Memory B cell (primary cell): ENCODE results near the gene WIPF3.
"Not testable (repeated sequence)": the region's sequence is repeated elsewhere in the genome, so short reads cannot be mapped to it uniquely, and the experiment has no call there.

Source experiments
- ATAC-seq: fragments of 150-1000 bp; cut with Tn5 transposase; 2 replicates; pipeline ENCODE4 v1.10.0; 2021; ENCODE audit warnings: low read depth, mild to moderate bottlenecking, moderate library complexity
- DNase-seq, 2 donors: peaks; one replicate each; pipeline ENCODE4 v3.0.0; 2022; ENCODE audit warnings: low spot score in 2 of 2
- H3K27ac Mint-ChIP-seq: one replicate; pipeline ENCODE4 v1.8.0; 2022; ENCODE audit warnings: mild to moderate bottlenecking, moderate library complexity, mixed read lengths
- H3K27me3 Mint-ChIP-seq: one replicate; pipeline ENCODE4 v1.8.0; 2022; ENCODE audit warnings: mixed read lengths
- H3K36me3 Mint-ChIP-seq: one replicate; pipeline ENCODE4 v1.8.0; 2022; ENCODE audit warnings: mild to moderate bottlenecking, mixed read lengths
- H3K4me1 Mint-ChIP-seq: one replicate; pipeline ENCODE4 v1.8.0; 2022; ENCODE audit warnings: mixed read lengths
- H3K4me3 Mint-ChIP-seq: one replicate; pipeline ENCODE4 v1.8.0; 2022; ENCODE audit warnings: mild to moderate bottlenecking, moderate library complexity, mixed read lengths
- H3K9me3 Mint-ChIP-seq: one replicate; pipeline ENCODE4 v1.8.0; 2022; ENCODE audit warnings: mixed read lengths

Gene WIPF3

GRCh38 chr7:29884399-29885272 is 78.3 kb downstream of the WIPF3 start:
- Mint-ChIP-seq H3K4me1 (no peaks in the 10 kb centered on the region), H3K27me3 (peaks cover 9% of the 10 kb centered on the region), H3K9me3 (no peaks in the 10 kb centered on the region), H3K27ac (no peak overlapping the region), H3K4me3 (peak overlapping the region; percentile 62), H3K36me3 (no peaks in the 10 kb centered on the region)
- ATAC-seq (peak; percentile 66), DNase-seq (no peak)

DNA sequence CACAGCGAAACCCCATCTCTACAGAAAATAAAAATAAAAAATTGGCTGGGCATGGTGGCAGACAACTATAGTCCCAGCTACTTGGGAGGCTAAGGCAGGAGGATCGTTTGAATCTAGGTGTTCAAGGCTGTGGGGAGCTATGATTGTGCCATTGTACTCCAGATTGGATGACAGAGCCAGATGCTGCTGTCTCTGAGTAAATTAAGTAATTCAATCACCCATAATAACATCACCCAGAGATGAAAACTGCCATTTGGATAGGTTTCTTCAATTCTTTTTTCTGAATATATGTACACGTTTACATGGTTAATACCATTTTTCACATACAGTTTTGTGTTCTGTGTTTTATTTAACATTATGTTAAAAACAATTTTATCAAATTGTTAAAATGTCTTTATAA is 79.3 kb downstream of the WIPF3 start:
- no peaks in the 10 kb centered on the region for H3K4me1 Mint-ChIP-seq
- ATAC-seq (no peak), DNase-seq (no peak)
- no peak overlapping the region for H3K27ac Mint-ChIP-seq
- H3K27me3 Mint-ChIP-seq: peaks cover 9% of the 10 kb centered on the region
- H3K4me3 Mint-ChIP-seq: no peak overlapping the region
- no peaks in the 10 kb centered on the region for H3K9me3 Mint-ChIP-seq
- no peaks in the 10 kb centered on the region for H3K36me3 Mint-ChIP-seq

DNA sequence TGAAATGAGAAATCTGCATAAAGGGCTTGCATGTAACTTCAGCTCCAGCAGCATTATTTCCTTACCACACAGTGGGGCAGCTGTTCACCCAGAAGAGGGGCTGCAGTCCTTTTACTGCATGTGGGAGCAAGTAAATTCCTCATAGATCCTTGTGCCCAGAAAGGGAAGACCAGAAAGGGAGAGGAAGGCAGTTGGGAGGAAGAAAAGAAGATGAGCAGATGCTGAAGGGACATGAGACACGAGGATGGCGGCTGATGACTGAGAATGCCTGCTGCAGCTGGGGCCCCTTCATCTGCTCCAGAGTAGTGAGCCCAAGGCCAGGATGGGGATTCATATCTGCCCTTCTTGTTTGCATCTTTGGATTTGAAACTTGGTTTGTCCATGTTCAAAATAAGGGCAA is 80.5 kb downstream of the WIPF3 start:
- Mint-ChIP-seq H3K9me3 (no peaks in the 10 kb centered on the region), H3K27me3 (peaks cover 12% of the 10 kb centered on the region)
- no peak for DNase-seq

DNA sequence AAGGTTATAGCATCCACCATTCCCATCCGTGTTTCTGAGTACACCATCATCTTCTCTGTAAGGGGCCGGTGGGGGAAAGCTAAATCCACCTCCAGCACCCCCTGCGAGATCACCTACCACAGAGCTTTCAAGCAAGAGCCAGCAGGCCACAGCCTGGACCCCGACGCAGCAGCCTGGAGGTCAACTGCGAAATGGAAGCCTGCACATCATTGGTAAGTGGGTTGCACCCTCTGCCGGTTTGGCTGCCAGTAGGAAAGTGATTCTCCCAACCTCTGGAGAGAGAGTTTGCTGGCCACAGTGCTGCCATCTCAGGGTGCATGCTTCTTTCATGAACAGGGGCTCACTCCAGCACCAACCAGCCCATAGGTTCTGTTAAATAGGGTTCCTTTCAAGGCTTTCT is 81.7 kb downstream of the WIPF3 start:
- H3K4me3 Mint-ChIP-seq: no peak overlapping the region
- H3K27ac Mint-ChIP-seq: no peak overlapping the region
- H3K27me3 Mint-ChIP-seq: peaks cover 9% of the 10 kb centered on the region
- H3K36me3 Mint-ChIP-seq: no peaks in the 10 kb centered on the region
- no peaks in the 10 kb centered on the region for H3K4me1 Mint-ChIP-seq
- no peaks in the 10 kb centered on the region for H3K9me3 Mint-ChIP-seq
- DNase-seq (no peak), ATAC-seq (no peak)

More for the DNA sequence above, 80.5 kb downstream of the WIPF3 start:
- Mint-ChIP-seq H3K36me3 (no peaks in the 10 kb centered on the region), H3K27ac (no peak overlapping the region), H3K4me3 (no peak overlapping the region), H3K4me1 (no peaks in the 10 kb centered on the region)
- ATAC-seq: no peak

DNA sequence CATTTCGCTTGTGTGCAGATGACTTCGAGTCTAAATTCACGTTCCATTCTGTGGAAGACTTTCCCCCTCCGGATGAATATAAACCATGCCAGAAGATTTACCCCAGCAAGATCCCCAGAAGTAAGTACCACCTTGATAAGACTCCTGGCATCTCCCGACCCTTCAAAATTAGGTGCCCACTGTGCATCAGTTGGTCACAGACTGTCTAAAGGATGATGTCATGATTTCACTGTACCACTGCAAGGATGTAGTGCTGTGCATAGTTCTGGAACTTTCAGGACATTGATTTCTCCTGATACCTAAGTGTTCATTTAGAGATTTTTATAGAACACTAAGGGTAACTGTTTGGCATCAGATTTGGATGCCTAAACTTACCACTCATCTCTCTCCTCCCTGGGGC is 83.0 kb downstream of the WIPF3 start:
- no peak overlapping the region for H3K4me3 Mint-ChIP-seq
- no peak for ATAC-seq
- no peaks in the 10 kb centered on the region for H3K9me3 Mint-ChIP-seq

GRCh38 chr7:29890251-29890650 is 83.9 kb downstream of the WIPF3 start:
- DNase-seq: no peak
- no peak for ATAC-seq
- no peaks in the 10 kb centered on the region for H3K36me3 Mint-ChIP-seq
- H3K4me3 Mint-ChIP-seq: no peak overlapping the region
- no peaks in the 10 kb centered on the region for H3K4me1 Mint-ChIP-seq
- H3K27ac Mint-ChIP-seq: no peak overlapping the region
- H3K9me3 Mint-ChIP-seq: no peaks in the 10 kb centered on the region
- peaks cover 4% of the 10 kb centered on the region for H3K27me3 Mint-ChIP-seq

More for the DNA sequence above, 83.0 kb downstream of the WIPF3 start:
- Mint-ChIP-seq H3K27me3 (peaks cover 6% of the 10 kb centered on the region), H3K4me1 (no peaks in the 10 kb centered on the region), H3K27ac (no peak overlapping the region), H3K36me3 (no peaks in the 10 kb centered on the region)
- no peak for DNase-seq

- H3K4me1 Mint-ChIP-seq, H3K36me3 Mint-ChIP-seq, H3K27ac Mint-ChIP-seq, H3K9me3 Mint-ChIP-seq, ATAC-seq, H3K27me3 Mint-ChIP-seq, DNase-seq, H3K4me3 Mint-ChIP-seq: not testable (repeated sequence)
Measured at GRCh38 chr7:29890786-29891185, 84.5 kb downstream of the WIPF3 start.

DNA sequence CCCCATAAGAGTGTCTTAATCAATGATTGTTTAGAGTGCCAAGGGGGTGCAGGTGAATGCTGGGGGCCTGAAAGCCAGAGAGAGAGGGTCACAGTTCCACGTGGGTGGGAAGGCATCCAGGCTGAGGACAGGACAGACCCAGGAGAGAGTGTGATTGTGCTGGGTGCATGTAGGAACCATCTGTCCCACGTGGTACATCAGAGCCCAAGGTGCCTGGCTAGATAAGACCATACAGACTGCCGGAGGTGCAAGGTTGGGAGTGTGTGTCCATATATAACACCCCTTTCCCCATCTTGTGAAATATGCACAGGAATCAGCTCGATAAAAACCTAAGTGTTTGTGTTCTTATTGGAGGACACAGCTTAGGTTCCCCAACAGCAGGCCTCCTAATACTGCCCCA is 85.5 kb downstream of the WIPF3 start:
- peaks cover 3% of the 10 kb centered on the region for H3K27me3 Mint-ChIP-seq
- no peak for DNase-seq
- ATAC-seq: no peak
- no peak overlapping the region for H3K4me3 Mint-ChIP-seq
- no peak overlapping the region for H3K27ac Mint-ChIP-seq
- H3K4me1 Mint-ChIP-seq: no peaks in the 10 kb centered on the region
- no peaks in the 10 kb centered on the region for H3K9me3 Mint-ChIP-seq
- no peaks in the 10 kb centered on the region for H3K36me3 Mint-ChIP-seq

DNA sequence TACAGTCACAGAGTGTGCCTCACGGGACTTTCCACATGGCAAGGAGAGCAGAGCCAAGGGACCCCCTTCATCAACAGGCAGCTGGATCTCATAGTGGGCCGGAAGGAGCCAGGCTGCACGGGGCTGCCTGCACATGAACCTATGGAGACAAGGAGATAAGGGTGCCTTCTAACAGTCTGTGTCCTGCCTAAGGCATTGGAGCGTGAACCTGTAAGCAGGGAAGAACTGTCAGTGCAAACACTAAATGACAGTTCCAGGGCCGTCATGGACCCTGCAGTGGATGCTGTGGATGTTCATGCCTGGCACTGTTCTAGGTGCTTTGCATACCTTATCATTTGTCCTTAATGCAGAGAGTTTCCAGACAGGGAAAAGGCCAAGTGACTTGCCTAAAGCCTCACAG is 85.9 kb downstream of the WIPF3 start:
- peaks cover 3% of the 10 kb centered on the region for H3K27me3 Mint-ChIP-seq
- DNase-seq (no peak), ATAC-seq (no peak)
- no peak overlapping the region for H3K27ac Mint-ChIP-seq
- H3K36me3 Mint-ChIP-seq: no peaks in the 10 kb centered on the region
- H3K4me3 Mint-ChIP-seq: no peak overlapping the region
- no peaks in the 10 kb centered on the region for H3K4me1 Mint-ChIP-seq
- no peaks in the 10 kb centered on the region for H3K9me3 Mint-ChIP-seq

DNA sequence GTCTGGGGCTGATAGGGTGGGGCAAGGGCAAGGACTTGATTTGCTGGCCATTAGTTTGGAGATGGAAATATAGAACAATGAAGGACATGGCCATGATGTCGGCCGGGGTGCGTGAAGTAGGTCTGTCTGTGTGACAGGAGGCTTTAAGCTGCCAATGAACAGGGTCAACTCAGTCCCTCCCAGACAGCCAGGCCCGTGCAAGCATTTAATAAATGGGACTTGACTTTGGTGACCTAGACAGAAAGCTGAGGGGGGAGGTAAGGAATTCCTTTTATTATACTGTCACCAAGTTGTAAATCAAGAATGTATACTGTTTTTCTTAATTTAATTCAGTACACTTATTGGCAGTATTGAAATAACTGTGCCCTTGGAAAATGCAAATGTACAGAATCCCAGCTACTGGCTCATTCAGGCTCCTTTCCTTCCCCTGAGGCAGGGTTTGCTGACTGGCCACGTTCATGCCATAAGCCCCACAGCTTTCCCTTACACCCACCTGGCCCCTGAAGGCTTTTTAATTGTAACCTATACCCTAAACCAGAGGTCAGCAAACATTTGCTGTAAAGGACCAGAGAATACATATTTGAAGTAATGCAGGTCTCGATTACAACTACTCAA is 87.2 kb downstream of the WIPF3 start:
- Mint-ChIP-seq H3K27me3 (peaks cover 12% of the 10 kb centered on the region), H3K9me3 (peaks cover 6% of the 10 kb centered on the region), H3K36me3 (no peaks in the 10 kb centered on the region), H3K4me1 (peaks cover 2% of the 10 kb centered on the region), H3K4me3 (no peak overlapping the region), H3K27ac (no peak overlapping the region)
- ATAC-seq (no peak), DNase-seq (no peak)

GRCh38 chr7:29894256-29894655 is 87.9 kb downstream of the WIPF3 start:
- peaks cover 2% of the 10 kb centered on the region for H3K4me1 Mint-ChIP-seq
- H3K4me3 Mint-ChIP-seq: no peak overlapping the region
- peaks cover 9% of the 10 kb centered on the region for H3K9me3 Mint-ChIP-seq
- peaks cover 14% of the 10 kb centered on the region for H3K27me3 Mint-ChIP-seq
- H3K36me3 Mint-ChIP-seq: peaks cover 3% of the 10 kb centered on the region
- H3K27ac Mint-ChIP-seq: no peak overlapping the region
- no peak for ATAC-seq
- DNase-seq: no peak

- ATAC-seq: no peak
- Mint-ChIP-seq H3K4me1 (peaks cover 2% of the 10 kb centered on the region), H3K36me3 (peaks cover 3% of the 10 kb centered on the region), H3K4me3 (no peak overlapping the region), H3K27ac (no peak overlapping the region), H3K9me3 (peaks cover 9% of the 10 kb centered on the region), H3K27me3 (peaks cover 14% of the 10 kb centered on the region)
- no peak for DNase-seq
Measured at GRCh38 chr7:29895559-29895958, 89.3 kb downstream of the WIPF3 start.

DNA sequence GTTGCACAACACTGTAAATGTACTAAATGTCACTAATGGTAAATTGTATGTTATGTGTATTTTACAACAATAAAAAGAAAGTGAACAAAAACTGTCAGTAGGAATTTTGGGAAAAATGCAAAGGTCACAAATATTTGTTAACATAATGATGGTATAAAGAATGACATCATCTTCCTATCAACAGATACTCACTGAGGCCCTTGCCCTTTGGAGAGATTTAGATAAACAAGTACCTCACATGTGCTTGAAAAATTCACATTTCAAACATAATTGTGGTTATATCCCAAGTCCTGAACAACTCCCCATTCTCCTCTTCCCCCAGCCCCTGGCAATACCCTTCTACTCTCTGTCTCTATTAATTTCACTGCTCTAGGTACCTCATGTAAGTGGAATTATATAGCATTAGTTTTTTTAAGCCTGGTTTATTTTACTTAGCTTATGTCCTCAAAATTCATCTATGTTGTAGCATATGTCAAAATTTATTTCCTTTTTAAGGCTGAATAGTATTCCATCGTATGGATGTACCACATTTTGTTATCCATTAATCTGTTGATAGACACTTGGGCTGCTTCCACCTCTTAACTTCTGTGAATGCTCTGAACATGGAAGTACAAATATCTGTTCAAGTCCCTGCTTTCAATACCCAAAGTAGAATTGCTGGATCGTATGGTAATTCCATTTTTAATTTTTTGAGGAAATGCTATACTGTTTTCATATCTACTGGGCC is 90.5 kb downstream of the WIPF3 start:
- DNase-seq: no peak
- H3K4me1 Mint-ChIP-seq: peaks cover 2% of the 10 kb centered on the region
- no peak for ATAC-seq
- H3K36me3 Mint-ChIP-seq: peaks cover 3% of the 10 kb centered on the region
- peaks cover 11% of the 10 kb centered on the region for H3K27me3 Mint-ChIP-seq
- peaks cover 9% of the 10 kb centered on the region for H3K9me3 Mint-ChIP-seq
- no peak overlapping the region for H3K4me3 Mint-ChIP-seq
- no peak overlapping the region for H3K27ac Mint-ChIP-seq

DNA sequence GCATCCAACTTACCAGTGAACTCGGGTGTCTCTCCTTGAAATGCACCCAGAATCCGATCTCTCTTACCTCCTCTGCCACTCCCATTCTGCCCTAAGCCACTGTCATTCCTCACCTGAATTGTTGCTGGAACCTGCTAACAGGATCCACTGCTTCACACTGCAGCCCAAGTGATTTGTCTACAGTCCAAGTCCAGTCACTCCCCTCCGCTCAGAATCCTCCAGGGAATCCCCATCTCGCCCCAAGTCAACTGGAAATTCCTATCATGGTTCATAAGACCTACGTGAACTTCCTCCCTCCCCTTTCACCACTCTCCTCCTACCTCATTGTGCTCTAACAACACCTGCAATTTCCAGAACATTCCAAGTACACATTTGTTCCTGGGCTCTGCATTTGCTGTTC is 92.0 kb downstream of the WIPF3 start:
- H3K36me3 Mint-ChIP-seq: peaks cover 4% of the 10 kb centered on the region
- ATAC-seq: no peak

More for the DNA sequence above, 92.0 kb downstream of the WIPF3 start:
- no peak overlapping the region for H3K27ac Mint-ChIP-seq
- DNase-seq: no peak
- peaks cover 9% of the 10 kb centered on the region for H3K9me3 Mint-ChIP-seq
- H3K4me3 Mint-ChIP-seq: no peak overlapping the region
- H3K4me1 Mint-ChIP-seq: peaks cover 2% of the 10 kb centered on the region
- H3K27me3 Mint-ChIP-seq: peaks cover 11% of the 10 kb centered on the region
